ENCODE data around the gene SAP30BP.

The SAP30BP gene

DNA sequence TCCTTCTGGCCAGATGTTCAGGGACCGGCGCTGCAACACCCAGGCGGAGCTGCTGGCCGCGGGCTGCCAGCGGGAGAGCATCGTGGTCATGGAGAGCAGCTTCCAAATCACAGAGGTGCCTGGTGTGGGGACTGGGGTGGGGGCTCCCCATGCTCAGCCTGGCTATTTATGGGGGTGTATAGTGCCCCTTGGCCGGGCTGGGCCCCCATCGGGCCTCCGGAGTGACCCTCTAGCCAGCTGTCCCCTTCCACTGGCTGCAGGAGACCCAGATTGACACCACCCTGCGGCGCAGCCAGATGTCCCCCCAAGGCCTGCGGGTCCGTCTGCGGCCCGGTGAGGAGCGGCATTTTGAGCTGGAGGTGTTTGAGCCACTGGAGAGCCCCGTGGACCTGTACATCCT, 60.3 kb downstream of the SAP30BP start:
- H3K4me3 ChIP-seq (ENCODE audit: low read depth, low read length) = no peak overlapping the region
- TF ChIP-seq, protein P1, sequence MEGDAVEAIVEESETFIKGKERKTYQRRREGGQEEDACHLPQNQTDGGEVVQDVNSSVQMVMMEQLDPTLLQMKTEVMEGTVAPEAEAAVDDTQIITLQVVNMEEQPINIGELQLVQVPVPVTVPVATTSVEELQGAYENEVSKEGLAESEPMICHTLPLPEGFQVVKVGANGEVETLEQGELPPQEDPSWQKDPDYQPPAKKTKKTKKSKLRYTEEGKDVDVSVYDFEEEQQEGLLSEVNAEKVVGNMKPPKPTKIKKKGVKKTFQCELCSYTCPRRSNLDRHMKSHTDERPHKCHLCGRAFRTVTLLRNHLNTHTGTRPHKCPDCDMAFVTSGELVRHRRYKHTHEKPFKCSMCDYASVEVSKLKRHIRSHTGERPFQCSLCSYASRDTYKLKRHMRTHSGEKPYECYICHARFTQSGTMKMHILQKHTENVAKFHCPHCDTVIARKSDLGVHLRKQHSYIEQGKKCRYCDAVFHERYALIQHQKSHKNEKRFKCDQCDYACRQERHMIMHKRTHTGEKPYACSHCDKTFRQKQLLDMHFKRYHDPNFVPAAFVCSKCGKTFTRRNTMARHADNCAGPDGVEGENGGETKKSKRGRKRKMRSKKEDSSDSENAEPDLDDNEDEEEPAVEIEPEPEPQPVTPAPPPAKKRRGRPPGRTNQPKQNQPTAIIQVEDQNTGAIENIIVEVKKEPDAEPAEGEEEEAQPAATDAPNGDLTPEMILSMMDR (IDR thresholded peaks at IDR 0.05; ENCODE audit: low read depth, low read length) = no peak
- in situ Hi-C loops (cut with HindIII; ENCODE audit: low sequenced_read_pairs) = no loop called here
- DNase-seq (ENCODE audit: low read depth, low spot score) = no peak

DNA sequence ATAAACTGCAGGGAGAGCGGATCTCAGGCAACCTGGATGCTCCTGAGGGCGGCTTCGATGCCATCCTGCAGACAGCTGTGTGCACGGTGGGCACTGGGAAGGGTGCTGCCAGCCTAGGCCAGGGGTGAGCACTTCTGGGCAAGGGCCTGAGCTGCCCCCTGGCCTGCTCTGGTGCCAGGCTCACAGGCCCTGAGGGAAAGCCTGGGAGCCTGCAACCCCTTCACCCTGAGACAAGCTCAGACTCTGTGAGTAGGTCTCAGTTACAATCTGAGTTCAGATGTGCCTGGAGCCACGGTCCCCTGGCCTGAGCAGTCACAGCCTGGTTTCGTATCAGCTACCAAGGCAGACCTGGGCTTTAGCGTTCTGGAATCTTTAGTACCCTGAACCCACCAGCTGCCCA, 62.2 kb downstream of the SAP30BP start:
- H3K4me3 ChIP-seq (ENCODE audit: low read depth, low read length) = no peak overlapping the region
- TF ChIP-seq, protein P1 (IDR thresholded peaks at IDR 0.05; ENCODE audit: low read depth, low read length) = no peak
- in situ Hi-C loops (cut with HindIII; ENCODE audit: low sequenced_read_pairs) = no loop called here
- DNase-seq (ENCODE audit: low read depth, low spot score) = no peak

DNA sequence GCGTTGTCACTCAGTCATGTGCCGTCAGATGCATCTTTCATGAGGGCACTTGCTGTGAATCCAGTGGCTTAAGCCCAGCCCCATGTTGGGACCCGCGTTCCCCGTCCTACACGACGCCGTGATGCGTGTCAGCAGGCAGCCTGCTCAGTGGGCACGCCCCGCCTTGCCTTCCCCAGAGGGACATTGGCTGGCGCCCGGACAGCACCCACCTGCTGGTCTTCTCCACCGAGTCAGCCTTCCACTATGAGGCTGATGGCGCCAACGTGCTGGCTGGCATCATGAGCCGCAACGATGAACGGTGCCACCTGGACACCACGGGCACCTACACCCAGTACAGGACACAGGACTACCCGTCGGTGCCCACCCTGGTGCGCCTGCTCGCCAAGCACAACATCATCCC, 62.9 kb downstream of the SAP30BP start:
- DNase-seq (ENCODE audit: low read depth, low spot score) = no peak
- H3K4me3 ChIP-seq (ENCODE audit: low read depth, low read length) = no peak overlapping the region
- in situ Hi-C loops (cut with HindIII; ENCODE audit: low sequenced_read_pairs) = no loop called here
- TF ChIP-seq, protein P1 (IDR thresholded peaks at IDR 0.05; ENCODE audit: low read depth, low read length) = no peak

DNA sequence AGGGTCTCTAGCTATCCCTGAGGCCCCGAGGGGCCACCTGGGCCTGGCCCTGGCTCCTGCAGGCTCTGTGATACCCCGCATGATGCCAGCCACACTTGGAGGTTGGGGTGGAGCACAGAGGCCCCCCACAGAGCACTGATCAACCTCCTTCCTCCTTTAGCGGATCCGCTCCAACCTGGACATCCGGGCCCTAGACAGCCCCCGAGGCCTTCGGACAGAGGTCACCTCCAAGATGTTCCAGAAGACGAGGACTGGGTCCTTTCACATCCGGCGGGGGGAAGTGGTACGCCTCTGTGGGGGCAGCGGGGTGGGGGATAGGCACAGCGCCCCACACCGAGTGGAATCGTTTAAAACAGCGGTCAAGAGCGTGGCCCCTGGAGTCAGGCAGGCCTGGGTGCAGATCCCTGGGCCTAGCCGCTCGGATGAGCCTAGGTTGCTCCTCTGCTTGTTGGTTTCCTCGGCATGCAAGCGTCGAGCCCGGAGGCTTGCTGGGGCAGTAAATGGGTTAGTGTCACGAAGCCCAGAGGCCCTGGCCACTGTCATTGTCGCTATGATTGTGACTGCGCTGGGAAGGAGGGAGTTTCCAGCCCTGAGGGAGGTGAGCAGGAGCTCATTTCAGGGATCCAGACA, 64.1 kb downstream of the SAP30BP start:
- TF ChIP-seq, protein P1 (IDR thresholded peaks at IDR 0.05; ENCODE audit: low read depth, low read length) = no peak
- no peak for DNase-seq (ENCODE audit: low read depth, low spot score)
- in situ Hi-C loops (cut with HindIII; ENCODE audit: low sequenced_read_pairs) = no loop called here
- H3K4me3 ChIP-seq (ENCODE audit: low read depth, low read length) = no peak overlapping the region

DNA sequence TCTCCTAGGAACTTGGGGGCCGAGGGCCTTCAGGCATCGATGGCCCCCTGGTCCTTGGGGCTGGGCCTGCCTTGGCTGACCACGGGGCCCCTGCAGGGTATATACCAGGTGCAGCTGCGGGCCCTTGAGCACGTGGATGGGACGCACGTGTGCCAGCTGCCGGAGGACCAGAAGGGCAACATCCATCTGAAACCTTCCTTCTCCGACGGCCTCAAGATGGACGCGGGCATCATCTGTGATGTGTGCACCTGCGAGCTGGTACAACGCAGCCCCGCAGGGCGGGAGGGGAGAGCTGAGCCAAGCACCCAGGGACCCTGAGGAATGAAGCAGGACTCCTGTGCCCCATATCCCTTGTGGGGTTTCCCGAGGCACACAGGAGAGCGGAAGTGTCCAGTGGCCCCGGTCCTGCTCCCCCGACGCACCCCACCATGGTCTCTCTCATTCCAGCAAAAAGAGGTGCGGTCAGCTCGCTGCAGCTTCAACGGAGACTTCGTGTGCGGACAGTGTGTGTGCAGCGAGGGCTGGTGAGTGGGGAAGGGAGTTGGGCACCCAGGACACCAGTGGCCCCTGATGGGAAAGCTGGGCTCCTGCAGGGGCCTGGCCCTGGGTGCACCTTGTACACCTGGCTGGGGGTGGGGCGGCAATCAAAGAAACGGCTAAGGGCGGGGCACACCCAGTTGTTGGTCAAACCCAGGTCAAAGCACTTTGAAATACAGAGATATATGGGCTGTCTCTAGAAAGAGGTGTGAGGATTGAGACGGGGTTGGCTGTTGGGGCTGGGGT, 64.8 kb downstream of the SAP30BP start:
- TF ChIP-seq, protein P1 (IDR thresholded peaks at IDR 0.05; ENCODE audit: low read depth, low read length) = no peak
- no peak overlapping the region for H3K4me3 ChIP-seq (ENCODE audit: low read depth, low read length)
- DNase-seq (ENCODE audit: low read depth, low spot score) = no peak
- in situ Hi-C loops (cut with HindIII; ENCODE audit: low sequenced_read_pairs) = no loop called here

DNA sequence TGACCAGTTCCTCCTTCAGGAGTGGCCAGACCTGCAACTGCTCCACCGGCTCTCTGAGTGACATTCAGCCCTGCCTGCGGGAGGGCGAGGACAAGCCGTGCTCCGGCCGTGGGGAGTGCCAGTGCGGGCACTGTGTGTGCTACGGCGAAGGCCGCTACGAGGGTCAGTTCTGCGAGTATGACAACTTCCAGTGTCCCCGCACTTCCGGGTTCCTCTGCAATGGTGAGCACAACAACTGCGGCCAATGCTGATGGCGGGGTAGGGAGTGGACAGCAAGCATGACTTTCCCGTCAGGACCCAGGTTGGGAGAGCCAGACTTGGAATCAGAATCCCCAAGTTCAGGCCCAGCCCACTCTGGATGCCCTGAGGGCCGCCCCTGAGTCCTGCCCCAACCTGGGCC, 66.3 kb downstream of the SAP30BP start:
- no peak for DNase-seq (ENCODE audit: low read depth, low spot score)
- TF ChIP-seq, protein P1 (IDR thresholded peaks at IDR 0.05; ENCODE audit: low read depth, low read length) = no peak
- no peak overlapping the region for H3K4me3 ChIP-seq (ENCODE audit: low read depth, low read length)
- in situ Hi-C loops (cut with HindIII; ENCODE audit: low sequenced_read_pairs) = no loop called here
